NB4 (cell line): ENCODE measurements around the gene STAG1.

Source experiments
- DNase-seq: peaks from one replicate; pipeline ENCODE4 v3.0.0; 2010; ENCODE audit warnings: low read depth
- H3K4me3 ChIP-seq: one replicate; pipeline ENCODE4 v1.5.1; 2011; ENCODE audit warnings: mild to moderate bottlenecking, low read depth, low read length, moderate library complexity
- CTCF ChIP-seq: IDR thresholded peaks from one replicate; pipeline ENCODE4 v1.5.1; 2012; ENCODE audit warnings: low read depth, low read length
- MAX ChIP-seq: IDR thresholded peaks from 2 replicates; pipeline ENCODE4 v1.6.1; 2011; ENCODE audit warnings: low read depth, low read length
- MYC ChIP-seq: IDR thresholded peaks from 2 replicates; pipeline ENCODE4 v1.6.1; 2011; ENCODE audit warnings: low read depth, low read length
- POLR2A ChIP-seq: IDR thresholded peaks from 2 replicates; pipeline ENCODE4 v1.6.1; 2011; ENCODE audit warnings: mild to moderate bottlenecking; ENCODE audit not compliant: insufficient read length; ENCODE audit errors: extremely low read depth

STAG1 gene

GRCh38 chr3:136505676-136506075, 246.5 kb downstream of the STAG1 start:
- TF ChIP-seq POLR2A (no peak), MAX (no peak), MYC (no peak), CTCF (no peak)
- DNase-seq, result no peak
- H3K4me3 ChIP-seq, result no peak overlapping the region

- H3K4me3 ChIP-seq, result no peak overlapping the region
- DNase-seq, result no peak
- no peak for TF ChIP-seq MYC
- no peak for TF ChIP-seq CTCF
- TF ChIP-seq POLR2A, result no peak
Observed at GRCh38 chr3:136503056-136503455, 249.1 kb downstream of the STAG1 start.

- H3K4me3 ChIP-seq, result no peak overlapping the region
- no peak for DNase-seq
- TF ChIP-seq POLR2A, result no peak
Observed at GRCh38 chr3:136498919-136499447, 253.2 kb downstream of the STAG1 start.

- DNase-seq, result no peak
- no peak overlapping the region for H3K4me3 ChIP-seq
- TF ChIP-seq MYC (no peak), CTCF (no peak), POLR2A (no peak), MAX (no peak)
Observed at GRCh38 chr3:136495213-136495612, 257.0 kb downstream of the STAG1 start.

- H3K4me3 ChIP-seq, result no peak overlapping the region
- TF ChIP-seq MYC, result no peak
- no peak for TF ChIP-seq CTCF
- no peak for TF ChIP-seq MAX
- no peak for TF ChIP-seq POLR2A
- no peak for DNase-seq
Observed at GRCh38 chr3:136490646-136491405, 261.4 kb downstream of the STAG1 start.

- H3K4me3 ChIP-seq, result no peak overlapping the region
- DNase-seq, result no peak
- TF ChIP-seq MAX, result no peak
- TF ChIP-seq POLR2A, result no peak
- no peak for TF ChIP-seq MYC
- TF ChIP-seq CTCF, result no peak
Observed at GRCh38 chr3:136485777-136486176, 266.4 kb downstream of the STAG1 start.
